SK-N-SH treated with all-trans-retinoic acid at 6 μM for 48 hours (cell line): ENCODE measurements around the gene ZNF385B.

Source experiments
- ATAC-seq: fragments of 200-7000 bp; cut with Tn5 transposase; 3 replicates; pipeline ENCODE4 v1.9.1; 2020; ENCODE audit warnings: mild to moderate bottlenecking, moderate library complexity
- ARNTL ChIP-seq: fragments of 450-650 bp; formaldehyde crosslinking; IDR thresholded peaks from 2 replicates; pipeline ENCODE4 v1.5.0; 2020; ENCODE audit warnings: low read depth, mild to moderate bottlenecking, moderate library complexity, borderline replicate concordance
- BACH2 ChIP-seq: fragments of 250-450 bp; sonication (Bioruptor Pico); IDR thresholded peaks from 2 replicates; pipeline ENCODE4 v1.9.0; 2021; ENCODE audit warnings: mild to moderate bottlenecking, borderline replicate concordance
- CSDC2 ChIP-seq: fragments of 250-450 bp; sonication (Bioruptor Pico); IDR thresholded peaks from 2 replicates; pipeline ENCODE4 v1.5.0; 2020; ENCODE audit warnings: mild to moderate bottlenecking, moderate library complexity
- ESRRG ChIP-seq: fragments of 250-450 bp; sonication (Bioruptor Pico); IDR thresholded peaks from 2 replicates; pipeline ENCODE4 v1.6.1; 2021; ENCODE audit warnings: mild to moderate bottlenecking
- ISL1 ChIP-seq: fragments of 250-450 bp; sonication (Bioruptor Pico); IDR thresholded peaks from 2 replicates; pipeline ENCODE4 v2.1.2; 2022; ENCODE audit warnings: mild to moderate bottlenecking, moderate library complexity
- OSR1 ChIP-seq: fragments of 250-450 bp; sonication (Bioruptor Pico); IDR thresholded peaks from 2 replicates; pipeline ENCODE4 v1.8.0; 2022; ENCODE audit warnings: moderate library complexity, mild to moderate bottlenecking, inconsistent platforms
- PPARA ChIP-seq: fragments of 250-450 bp; sonication (Bioruptor Pico); IDR thresholded peaks from 2 replicates; pipeline ENCODE4 v1.5.0; 2020; ENCODE audit warnings: mild to moderate bottlenecking, borderline replicate concordance
- RARB ChIP-seq: fragments of 250-450 bp; sonication (Bioruptor Pico); IDR thresholded peaks from 2 replicates; pipeline ENCODE4 v1.8.0; 2021; ENCODE audit warnings: mild to moderate bottlenecking, moderate library complexity
- SNAI2 ChIP-seq: fragments of 250-450 bp; sonication (Bioruptor Pico); IDR thresholded peaks from 2 replicates; pipeline ENCODE4 v1.5.0; 2020; ENCODE audit warnings: mild to moderate bottlenecking, moderate library complexity
- TCF4 ChIP-seq: fragments of 250-450 bp; sonication (Bioruptor Pico); IDR thresholded peaks from 2 replicates; pipeline ENCODE4 v1.8.0; 2021; ENCODE audit warnings: mild to moderate bottlenecking, moderate library complexity, borderline replicate concordance
- TOX ChIP-seq: fragments of 250-450 bp; sonication (Bioruptor Pico); IDR thresholded peaks from 2 replicates; pipeline ENCODE4 v1.8.0; 2021; ENCODE audit warnings: mild to moderate bottlenecking, moderate library complexity, borderline replicate concordance
- ZC3H10 ChIP-seq: fragments of 250-450 bp; sonication (Bioruptor Pico); IDR thresholded peaks from 2 replicates; pipeline ENCODE4 v1.5.1; 2021; ENCODE audit warnings: mild to moderate bottlenecking, moderate library complexity
- ZFP3 ChIP-seq: fragments of 250-450 bp; sonication (Bioruptor Pico); IDR thresholded peaks from 2 replicates; pipeline ENCODE4 v1.5.0; 2020; ENCODE audit warnings: mild to moderate bottlenecking, moderate library complexity
- ZFP30 ChIP-seq: fragments of 450-650 bp; formaldehyde crosslinking; IDR thresholded peaks from 2 replicates; pipeline ENCODE4 v1.5.0; 2022; ENCODE audit warnings: mild to moderate bottlenecking, moderate library complexity
- ZNF565 ChIP-seq: fragments of 450-650 bp; formaldehyde crosslinking; conservative IDR thresholded peaks from 2 replicates; pipeline ENCODE4 v1.5.0; 2020; ENCODE audit warnings: low read depth, mild to moderate bottlenecking, moderate library complexity
- ZNF70 ChIP-seq: fragments of 450-650 bp; formaldehyde crosslinking; IDR thresholded peaks from 2 replicates; pipeline ENCODE4 v1.5.0; 2020; ENCODE audit warnings: mild to moderate bottlenecking, moderate library complexity
- ZNF8 ChIP-seq: fragments of 450-650 bp; formaldehyde crosslinking; IDR thresholded peaks from 2 replicates; pipeline ENCODE4 v1.5.0; 2020; ENCODE audit warnings: mild to moderate bottlenecking, moderate library complexity
- TF ChIP-seq, protein P1 (sequence below): fragments of 250-450 bp; sonication (Bioruptor Pico); IDR thresholded peaks from 2 replicates; pipeline ENCODE4 v1.8.0; 2020; ENCODE audit warnings: mild to moderate bottlenecking, moderate library complexity, borderline replicate concordance
- TF ChIP-seq, protein P2 (sequence below): fragments of 250-450 bp; sonication (Bioruptor Pico); IDR thresholded peaks from 2 replicates; pipeline ENCODE4 v1.5.1; 2021; ENCODE audit warnings: mild to moderate bottlenecking, moderate library complexity
- TF ChIP-seq, protein P3 (sequence below): fragments of 250-450 bp; sonication (Bioruptor Pico); IDR thresholded peaks from 2 replicates; pipeline ENCODE4 v1.5.0; 2020; ENCODE audit warnings: mild to moderate bottlenecking, moderate library complexity
- TF ChIP-seq, protein P4 (sequence below): fragments of 250-450 bp; sonication (Bioruptor Pico); IDR thresholded peaks from 2 replicates; pipeline ENCODE4 v1.5.1; 2020; ENCODE audit warnings: low read depth, mild to moderate bottlenecking, moderate library complexity

The ZNF385B gene

DNA sequence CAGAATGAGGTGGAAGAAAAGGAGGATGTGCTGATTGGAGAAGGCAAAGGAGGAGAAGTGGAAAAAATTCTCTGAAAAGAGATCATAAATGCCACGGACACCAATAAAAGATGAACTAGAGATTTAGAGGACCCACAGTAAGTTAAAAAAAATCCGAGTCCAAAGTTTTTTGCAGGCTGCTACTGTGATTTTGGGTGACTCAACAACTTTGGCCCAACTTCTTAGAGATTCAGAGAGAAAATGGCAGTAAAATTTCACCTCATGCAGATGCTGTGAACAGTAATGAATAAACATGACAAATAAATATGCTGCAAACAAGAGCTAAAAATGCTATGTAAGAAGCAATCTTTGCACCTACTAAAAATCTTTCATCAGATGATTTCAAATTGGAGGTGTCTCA, 419.9 kb downstream of the ZNF385B start:
- TF ChIP-seq ZFP3 (CRISPR knock-in tag) (no peak), CSDC2 (CRISPR knock-in tag) (no peak), RARB (CRISPR knock-in tag) (no peak), TCF4 (CRISPR knock-in tag) (no peak), ESRRG (CRISPR knock-in tag) (no peak), OSR1 (CRISPR knock-in tag) (no peak), TOX (CRISPR knock-in tag) (no peak), ZNF70 (CRISPR knock-in tag) (no peak)
- TF ChIP-seq, protein P1, sequence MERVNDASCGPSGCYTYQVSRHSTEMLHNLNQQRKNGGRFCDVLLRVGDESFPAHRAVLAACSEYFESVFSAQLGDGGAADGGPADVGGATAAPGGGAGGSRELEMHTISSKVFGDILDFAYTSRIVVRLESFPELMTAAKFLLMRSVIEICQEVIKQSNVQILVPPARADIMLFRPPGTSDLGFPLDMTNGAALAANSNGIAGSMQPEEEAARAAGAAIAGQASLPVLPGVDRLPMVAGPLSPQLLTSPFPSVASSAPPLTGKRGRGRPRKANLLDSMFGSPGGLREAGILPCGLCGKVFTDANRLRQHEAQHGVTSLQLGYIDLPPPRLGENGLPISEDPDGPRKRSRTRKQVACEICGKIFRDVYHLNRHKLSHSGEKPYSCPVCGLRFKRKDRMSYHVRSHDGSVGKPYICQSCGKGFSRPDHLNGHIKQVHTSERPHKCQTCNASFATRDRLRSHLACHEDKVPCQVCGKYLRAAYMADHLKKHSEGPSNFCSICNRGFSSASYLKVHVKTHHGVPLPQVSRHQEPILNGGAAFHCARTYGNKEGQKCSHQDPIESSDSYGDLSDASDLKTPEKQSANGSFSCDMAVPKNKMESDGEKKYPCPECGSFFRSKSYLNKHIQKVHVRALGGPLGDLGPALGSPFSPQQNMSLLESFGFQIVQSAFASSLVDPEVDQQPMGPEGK (CRISPR knock-in tag) = no peak
- TF ChIP-seq, protein P2, sequence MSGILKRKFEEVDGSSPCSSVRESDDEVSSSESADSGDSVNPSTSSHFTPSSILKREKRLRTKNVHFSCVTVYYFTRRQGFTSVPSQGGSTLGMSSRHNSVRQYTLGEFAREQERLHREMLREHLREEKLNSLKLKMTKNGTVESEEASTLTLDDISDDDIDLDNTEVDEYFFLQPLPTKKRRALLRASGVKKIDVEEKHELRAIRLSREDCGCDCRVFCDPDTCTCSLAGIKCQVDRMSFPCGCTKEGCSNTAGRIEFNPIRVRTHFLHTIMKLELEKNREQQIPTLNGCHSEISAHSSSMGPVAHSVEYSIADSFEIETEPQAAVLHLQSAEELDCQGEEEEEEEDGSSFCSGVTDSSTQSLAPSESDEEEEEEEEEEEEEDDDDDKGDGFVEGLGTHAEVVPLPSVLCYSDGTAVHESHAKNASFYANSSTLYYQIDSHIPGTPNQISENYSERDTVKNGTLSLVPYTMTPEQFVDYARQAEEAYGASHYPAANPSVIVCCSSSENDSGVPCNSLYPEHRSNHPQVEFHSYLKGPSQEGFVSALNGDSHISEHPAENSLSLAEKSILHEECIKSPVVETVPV = no peak
- TF ChIP-seq, protein P3, sequence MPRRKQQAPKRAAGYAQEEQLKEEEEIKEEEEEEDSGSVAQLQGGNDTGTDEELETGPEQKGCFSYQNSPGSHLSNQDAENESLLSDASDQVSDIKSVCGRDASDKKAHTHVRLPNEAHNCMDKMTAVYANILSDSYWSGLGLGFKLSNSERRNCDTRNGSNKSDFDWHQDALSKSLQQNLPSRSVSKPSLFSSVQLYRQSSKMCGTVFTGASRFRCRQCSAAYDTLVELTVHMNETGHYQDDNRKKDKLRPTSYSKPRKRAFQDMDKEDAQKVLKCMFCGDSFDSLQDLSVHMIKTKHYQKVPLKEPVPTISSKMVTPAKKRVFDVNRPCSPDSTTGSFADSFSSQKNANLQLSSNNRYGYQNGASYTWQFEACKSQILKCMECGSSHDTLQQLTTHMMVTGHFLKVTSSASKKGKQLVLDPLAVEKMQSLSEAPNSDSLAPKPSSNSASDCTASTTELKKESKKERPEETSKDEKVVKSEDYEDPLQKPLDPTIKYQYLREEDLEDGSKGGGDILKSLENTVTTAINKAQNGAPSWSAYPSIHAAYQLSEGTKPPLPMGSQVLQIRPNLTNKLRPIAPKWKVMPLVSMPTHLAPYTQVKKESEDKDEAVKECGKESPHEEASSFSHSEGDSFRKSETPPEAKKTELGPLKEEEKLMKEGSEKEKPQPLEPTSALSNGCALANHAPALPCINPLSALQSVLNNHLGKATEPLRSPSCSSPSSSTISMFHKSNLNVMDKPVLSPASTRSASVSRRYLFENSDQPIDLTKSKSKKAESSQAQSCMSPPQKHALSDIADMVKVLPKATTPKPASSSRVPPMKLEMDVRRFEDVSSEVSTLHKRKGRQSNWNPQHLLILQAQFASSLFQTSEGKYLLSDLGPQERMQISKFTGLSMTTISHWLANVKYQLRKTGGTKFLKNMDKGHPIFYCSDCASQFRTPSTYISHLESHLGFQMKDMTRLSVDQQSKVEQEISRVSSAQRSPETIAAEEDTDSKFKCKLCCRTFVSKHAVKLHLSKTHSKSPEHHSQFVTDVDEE = no peak

DNA sequence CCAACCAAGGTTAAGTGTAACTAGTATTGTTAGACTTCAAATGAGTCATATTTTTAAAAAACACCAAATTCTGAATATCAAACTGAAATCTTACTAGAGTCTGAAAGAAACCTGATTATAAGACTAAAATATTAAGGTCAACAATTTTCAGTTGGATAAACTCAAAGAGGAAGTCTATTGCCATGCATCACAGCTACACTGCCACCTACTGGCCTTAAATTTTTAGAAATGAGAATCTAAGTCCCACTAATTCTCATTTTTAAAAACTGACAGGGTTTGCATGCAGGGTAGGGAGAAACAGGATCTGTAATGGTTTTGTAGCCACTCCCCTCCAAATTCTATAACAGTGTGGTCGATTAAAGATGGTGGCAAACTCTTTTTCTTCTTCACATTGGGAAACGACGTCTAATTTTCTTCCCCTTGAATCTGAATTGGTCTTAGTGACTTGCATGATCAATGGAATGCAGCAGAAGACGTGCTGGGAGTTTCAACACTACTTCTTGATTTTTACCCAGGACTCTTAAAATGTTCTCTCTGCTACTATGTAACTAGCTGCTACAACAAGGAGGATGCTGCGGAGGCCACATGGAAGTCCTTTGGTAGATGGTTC, 420.7 kb downstream of the ZNF385B start:
- no peak for ATAC-seq

More for the DNA sequence above, 419.9 kb downstream of the ZNF385B start:
- no peak for ATAC-seq

More for the DNA sequence above, 420.7 kb downstream of the ZNF385B start:
- TF ChIP-seq CSDC2 (CRISPR knock-in tag) (no peak), ZNF565 (CRISPR knock-in tag) (no peak), ESRRG (CRISPR knock-in tag) (no peak), TCF4 (CRISPR knock-in tag) (no peak), ISL1 (CRISPR knock-in tag) (no peak), ZFP3 (CRISPR knock-in tag) (no peak), ARNTL (CRISPR knock-in tag) (no peak), ZNF70 (CRISPR knock-in tag) (no peak), TOX (CRISPR knock-in tag) (no peak), ZNF8 (CRISPR knock-in tag) (no peak), PPARA (CRISPR knock-in tag) (no peak), BACH2 (CRISPR knock-in tag) (no peak), ZFP30 (CRISPR knock-in tag) (no peak), RARB (CRISPR knock-in tag) (no peak), ZC3H10 (CRISPR knock-in tag) (no peak), SNAI2 (no peak)
- TF ChIP-seq, protein P4, sequence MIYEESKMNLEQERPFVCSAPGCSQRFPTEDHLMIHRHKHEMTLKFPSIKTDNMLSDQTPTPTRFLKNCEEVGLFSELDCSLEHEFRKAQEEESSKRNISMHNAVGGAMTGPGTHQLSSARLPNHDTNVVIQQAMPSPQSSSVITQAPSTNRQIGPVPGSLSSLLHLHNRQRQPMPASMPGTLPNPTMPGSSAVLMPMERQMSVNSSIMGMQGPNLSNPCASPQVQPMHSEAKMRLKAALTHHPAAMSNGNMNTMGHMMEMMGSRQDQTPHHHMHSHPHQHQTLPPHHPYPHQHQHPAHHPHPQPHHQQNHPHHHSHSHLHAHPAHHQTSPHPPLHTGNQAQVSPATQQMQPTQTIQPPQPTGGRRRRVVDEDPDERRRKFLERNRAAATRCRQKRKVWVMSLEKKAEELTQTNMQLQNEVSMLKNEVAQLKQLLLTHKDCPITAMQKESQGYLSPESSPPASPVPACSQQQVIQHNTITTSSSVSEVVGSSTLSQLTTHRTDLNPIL (CRISPR knock-in tag) = no peak
- TF ChIP-seq, protein P2 = no peak
- TF ChIP-seq, protein P3 = no peak
